GM19468 (cell line): ENCODE data around the gene RPS23.

Experiments used
- ATAC-seq: cut with Tn5 transposase; IDR thresholded peaks from one replicate; pipeline ENCODE4 v1.9.1; 2021; ENCODE audit warnings: mild to moderate bottlenecking, moderate library complexity, moderate number of reproducible peaks; ENCODE audit not compliant: unreplicated experiment; ENCODE audit errors: extremely low read depth

The RPS23 gene

DNA sequence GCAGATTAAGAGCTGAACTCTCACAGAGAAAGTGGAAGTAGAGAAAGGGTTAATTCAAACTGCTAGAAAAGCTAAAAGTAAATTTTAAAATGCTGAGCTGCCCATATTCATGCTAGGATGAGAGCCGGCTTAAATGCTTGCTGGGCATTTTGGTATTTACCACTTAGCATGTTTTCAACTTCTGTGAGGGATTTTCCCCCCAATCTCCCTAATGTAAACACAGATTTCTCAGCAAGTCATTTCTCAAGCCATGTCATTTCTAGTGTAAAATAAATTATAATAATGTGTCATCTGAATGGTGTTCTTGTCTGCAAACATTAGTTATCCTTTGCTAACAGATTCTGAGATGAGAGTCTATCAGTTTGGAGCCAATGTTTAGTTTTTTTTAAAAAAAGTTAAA, 22.3 kb downstream of the RPS23 start:
- no peak for ATAC-seq

DNA sequence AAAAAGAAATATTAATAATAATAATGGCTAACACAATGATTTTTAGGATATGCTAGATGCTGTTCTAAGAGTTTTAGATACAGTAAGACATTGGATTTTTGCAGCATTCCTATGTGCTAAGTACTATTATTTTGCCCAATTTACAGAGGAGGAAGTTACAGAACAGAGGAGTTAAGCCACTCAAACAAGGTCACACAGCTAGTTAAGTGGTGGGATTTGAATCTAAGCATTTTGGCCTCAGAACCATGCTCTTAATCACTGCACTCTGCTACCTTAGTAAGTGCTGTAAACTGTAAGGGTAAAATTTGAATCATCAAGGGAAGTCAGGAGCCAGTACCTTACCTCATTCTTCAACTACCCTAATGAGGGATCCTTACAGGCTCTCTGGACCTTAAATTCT, 25.4 kb downstream of the RPS23 start:
- no peak for ATAC-seq

DNA sequence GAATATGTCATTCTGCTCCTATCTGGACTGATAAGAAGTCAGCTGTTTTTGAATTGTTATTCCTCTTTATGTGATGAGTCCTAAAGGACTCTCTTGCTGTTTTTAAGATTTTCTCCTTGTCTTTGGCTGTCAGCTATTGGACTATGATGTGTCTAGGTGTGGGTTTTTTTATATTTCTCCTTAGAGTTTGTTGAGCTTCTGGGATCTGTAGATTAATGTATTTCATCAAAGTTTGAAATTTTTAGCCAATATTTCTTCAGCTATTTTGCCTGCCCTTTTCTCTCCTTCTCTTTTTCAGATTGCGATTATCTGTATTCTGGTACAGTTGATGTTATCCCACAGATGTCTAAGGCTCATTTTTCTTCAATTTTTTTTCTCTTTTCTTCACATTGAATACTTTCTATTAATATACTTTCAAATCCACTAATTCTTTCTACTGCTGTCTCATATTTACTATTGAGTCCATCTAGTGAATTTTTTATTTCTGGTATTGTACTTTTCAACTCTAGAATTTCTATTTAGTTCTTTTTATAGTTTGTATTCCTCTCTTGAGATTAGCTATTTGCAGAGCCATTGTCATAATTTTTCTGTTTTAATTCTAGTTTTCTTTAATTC, 31.1 kb downstream of the RPS23 start:
- no peak for ATAC-seq

DNA sequence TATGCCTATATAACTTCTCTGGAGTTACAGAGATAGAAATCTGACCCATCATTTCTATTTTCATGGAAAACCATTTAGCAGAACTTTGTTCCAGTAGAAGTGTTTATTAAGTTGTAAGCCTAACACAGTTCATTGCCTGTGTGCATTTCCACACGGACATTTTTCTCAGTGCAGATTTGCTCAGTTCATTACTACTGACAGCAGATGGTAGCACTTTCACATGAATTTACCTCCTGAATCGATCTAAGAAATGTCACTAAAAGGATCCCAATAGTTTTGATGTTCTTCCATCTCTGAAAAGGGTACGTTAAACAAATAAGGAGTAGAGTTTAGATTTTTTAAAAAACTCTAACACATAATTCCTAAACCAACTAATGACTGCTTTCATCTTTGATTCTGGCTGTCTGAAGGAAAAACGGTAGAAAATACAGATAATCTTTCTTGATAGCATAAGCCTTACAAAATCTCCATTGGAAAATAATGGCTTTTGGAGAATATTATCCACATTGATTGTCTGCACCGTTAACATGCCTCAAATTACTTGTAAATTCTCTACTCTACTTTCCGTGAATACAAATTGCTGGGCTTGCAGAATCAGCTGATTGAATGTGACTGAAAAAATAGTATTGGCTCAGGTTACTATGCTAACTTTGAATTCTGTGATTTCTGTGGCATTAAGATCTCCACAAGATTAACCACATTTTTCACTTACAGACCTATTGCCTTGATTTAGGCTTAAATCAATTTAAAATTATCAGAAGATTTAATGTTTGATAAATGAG, 33.1 kb downstream of the RPS23 start:
- no peak for ATAC-seq

DNA sequence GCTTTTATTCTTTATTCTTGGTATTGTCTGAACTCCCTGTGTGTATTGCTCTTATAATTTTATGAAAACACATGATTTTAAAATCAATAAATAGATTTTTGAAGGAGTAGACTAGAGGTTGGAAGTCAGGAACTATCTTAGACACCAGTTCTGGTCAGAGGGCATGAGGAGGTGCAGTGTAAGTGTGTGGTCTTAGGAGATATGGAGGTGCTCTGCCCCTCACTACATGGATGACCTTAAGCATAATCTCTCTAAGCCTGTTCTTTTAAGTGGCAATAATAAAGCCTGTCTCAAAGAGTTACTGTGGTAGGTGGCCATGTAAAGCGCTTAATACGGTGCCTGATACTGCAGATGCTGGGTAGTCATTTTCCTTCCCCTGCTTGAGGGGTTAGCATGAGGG, 34.0 kb downstream of the RPS23 start:
- ATAC-seq, result no peak

DNA sequence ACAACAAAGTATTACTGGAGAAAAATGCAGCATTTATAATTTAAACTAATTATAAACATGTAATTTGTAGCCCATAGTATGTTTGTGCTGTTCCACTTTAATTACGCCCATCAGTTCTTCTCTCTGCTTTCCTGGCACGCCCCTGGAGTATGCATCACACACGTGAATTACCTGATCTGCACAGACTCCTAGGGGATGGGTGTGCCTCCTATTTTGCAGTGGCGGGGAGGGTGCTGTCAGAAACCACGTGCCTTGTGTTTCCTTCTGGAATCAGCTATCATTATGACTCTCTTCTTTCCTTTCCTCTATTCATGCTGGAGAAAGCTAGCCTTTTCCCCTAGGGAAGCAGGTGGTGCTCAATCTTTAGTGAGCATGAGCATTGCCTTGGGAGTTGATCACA, 43.3 kb downstream of the RPS23 start:
- ATAC-seq, result no peak

DNA sequence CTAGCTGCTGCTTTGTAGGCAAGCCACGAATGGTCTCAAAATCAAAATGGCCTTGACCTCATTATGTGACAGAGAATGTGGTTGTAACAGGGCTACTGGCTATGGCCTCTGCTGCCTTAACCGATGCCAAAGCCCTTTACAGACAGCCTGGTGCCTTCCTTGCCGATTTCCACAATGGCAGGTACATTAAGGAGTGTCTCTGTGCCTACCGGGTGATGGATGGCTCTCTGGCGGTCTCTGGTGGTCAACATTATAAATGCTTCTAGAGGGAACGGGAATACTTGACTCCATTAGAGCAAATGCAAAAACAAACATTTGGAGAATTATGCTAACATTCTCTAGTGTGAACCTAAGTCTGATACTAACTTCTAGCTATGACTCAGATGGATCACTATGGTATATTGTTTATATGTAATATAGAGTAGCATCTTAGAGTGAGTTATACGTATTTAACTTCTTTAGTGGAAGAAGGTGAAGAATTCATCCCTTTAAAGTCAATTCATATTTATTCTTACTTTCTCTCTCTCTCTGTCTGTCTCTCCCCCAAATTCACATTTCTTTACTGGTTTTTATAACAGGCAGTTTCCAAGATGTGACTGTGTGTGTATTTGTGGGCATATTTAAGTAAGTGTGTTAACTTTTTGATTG, 52.5 kb downstream of the RPS23 start:
- peak; percentile 64 for ATAC-seq
